OCI-LY1 (cell line): ENCODE data around the gene CARS2.
A peak's percentile ranks its signal among the peaks of the same experiment; 100 is the strongest.

ENCODE experiments used
- H2AFZ ChIP-seq: fragments of 200-600 bp; sonication (generic), shearing (Covaris generic); 2 replicates; pipeline ENCODE4 v1.6.0; 2014; ENCODE audit warnings: antibody characterized with exemption, mild to moderate bottlenecking, low read length
- H3F3A ChIP-seq: fragments of 200-600 bp; sonication (generic), shearing (Covaris generic); 2 replicates; pipeline ENCODE4 v1.6.0; 2014; ENCODE audit warnings: mild to moderate bottlenecking, antibody characterized with exemption, low read length, moderate library complexity; ENCODE audit not compliant: insufficient read depth
- H3K27ac ChIP-seq: fragments of 200-600 bp; sonication (generic); 2 replicates; pipeline ENCODE4 v1.5.1; 2014; ENCODE audit warnings: low read length, mixed run types, mild to moderate bottlenecking, low read depth; ENCODE audit not compliant: poor library complexity, severe bottlenecking
- H3K27me3 ChIP-seq: fragments of 200-600 bp; sonication (generic); 2 replicates; pipeline ENCODE4 v1.6.0; 2014; ENCODE audit warnings: antibody characterized with exemption, mild to moderate bottlenecking, low read length, moderate library complexity; ENCODE audit not compliant: insufficient read depth
- H3K36me3 ChIP-seq: fragments of 200-600 bp; sonication (generic); 2 replicates; pipeline ENCODE4 v1.6.1; 2014; ENCODE audit warnings: mild to moderate bottlenecking, antibody characterized with exemption, low read length, moderate library complexity, mixed read lengths; ENCODE audit not compliant: insufficient read depth
- H3K4me1 ChIP-seq: fragments of 200-600 bp; sonication (generic); 2 replicates; pipeline ENCODE4 v1.5.1; 2014; ENCODE audit warnings: mild to moderate bottlenecking, low read length, moderate library complexity; ENCODE audit not compliant: insufficient read depth, severe bottlenecking
- H3K4me2 ChIP-seq: fragments of 200-600 bp; sonication (generic), shearing (Covaris generic); 2 replicates; pipeline ENCODE4 v1.6.1; 2014; ENCODE audit warnings: low read length
- H3K4me3 ChIP-seq: fragments of 200-600 bp; sonication (generic); 2 replicates; pipeline ENCODE4 v1.5.1; 2014; ENCODE audit warnings: low read length, low read depth, mild to moderate bottlenecking, mixed read lengths; ENCODE audit not compliant: poor library complexity, severe bottlenecking
- H3K79me2 ChIP-seq: fragments of 200-600 bp; shearing (Covaris generic); 2 replicates; pipeline ENCODE4 v1.6.1; 2016; ENCODE audit warnings: mixed run types, low read length, mixed read lengths; ENCODE audit not compliant: insufficient read depth
- H3K9ac ChIP-seq: fragments of 200-600 bp; sonication (generic), shearing (Covaris generic); 2 replicates; pipeline ENCODE4 v1.6.1; 2014; ENCODE audit warnings: mild to moderate bottlenecking, low read length, mixed read lengths
- H3K9me2 ChIP-seq: fragments of 200-600 bp; sonication (generic), shearing (Covaris generic); 2 replicates; pipeline ENCODE4 v1.6.1; 2014; ENCODE audit warnings: low read depth, mild to moderate bottlenecking, low read length, mixed read lengths
- H3K9me3 ChIP-seq: fragments of 200-600 bp; shearing (Covaris generic); 2 replicates; pipeline ENCODE4 v1.6.1; 2014; ENCODE audit warnings: low read length, mixed read lengths
- H4K20me1 ChIP-seq: fragments of 200-600 bp; sonication (generic), shearing (Covaris generic); 2 replicates; pipeline ENCODE4 v1.6.0; 2016; ENCODE audit warnings: mild to moderate bottlenecking, low read length; ENCODE audit not compliant: insufficient read depth
- CTCF ChIP-seq: fragments of 200-600 bp; sonication (generic), shearing (Covaris generic); IDR thresholded peaks from 2 replicates; pipeline ENCODE4 v1.5.1; 2017; ENCODE audit warnings: mild to moderate bottlenecking, antibody characterized with exemption, low read length, moderate library complexity, mixed read lengths
- EZH2 ChIP-seq: fragments of 200-600 bp; sonication (generic), shearing (Covaris generic); IDR thresholded peaks from 2 replicates; pipeline ENCODE4 v1.8.0; 2017; ENCODE audit warnings: borderline replicate concordance, mixed run types, mild to moderate bottlenecking, antibody characterized with exemption, low read length, moderate library complexity, mixed read lengths

Gene CARS2

GRCh38 chr13:110616103-110617101, 89.5 kb downstream of the CARS2 start:
- no peaks in the 10 kb centered on the region for H3F3A ChIP-seq
- no peaks in the 10 kb centered on the region for H3K9me3 ChIP-seq
- H3K4me2 ChIP-seq, result peak overlapping the region; percentile 64
- H3K9ac ChIP-seq, result peak overlapping the region; percentile 82
- peak overlapping the region; percentile 4 for H3K27ac ChIP-seq
- no peaks in the 10 kb centered on the region for H3K9me2 ChIP-seq
- H2AFZ ChIP-seq, result no peak overlapping the region
- no peaks in the 10 kb centered on the region for H3K27me3 ChIP-seq
- peaks cover 24% of the 10 kb centered on the region for H3K4me1 ChIP-seq
- H4K20me1 ChIP-seq, result 0 out of 2 replicates have a peak, but pooled peaks cover 2% of the 10 kb centered on the region
- TF ChIP-seq CTCF (peak; percentile 57), EZH2 (no peak)
- 0 out of 2 replicates have a peak, but pooled peaks cover 4% of the 10 kb centered on the region for H3K36me3 ChIP-seq
- H3K79me2 ChIP-seq, result peaks cover 50% of the 10 kb centered on the region
- H3K4me3 ChIP-seq, result peak overlapping the region; percentile 92

- peak within 1 kb of the TSS; percentile 82 for H3K9ac ChIP-seq
- no peaks in the 10 kb centered on the region for H3F3A ChIP-seq
- H3K4me3 ChIP-seq, result peak within 1 kb of the TSS; percentile 92
- 0 out of 2 replicates have a peak, but pooled peaks cover 4% of the 10 kb centered on the region for H3K36me3 ChIP-seq
- H3K27me3 ChIP-seq, result no peaks in the 10 kb centered on the region
- no peaks in the 10 kb centered on the region for H3K9me3 ChIP-seq
- H3K79me2 ChIP-seq, result peaks cover 42% of the 10 kb centered on the region
- H3K9me2 ChIP-seq, result no peaks in the 10 kb centered on the region
- H3K4me1 ChIP-seq, result peaks cover 24% of the 10 kb centered on the region
- TF ChIP-seq CTCF, result no peak
- 0 out of 2 replicates have a peak, but pooled peaks cover 2% of the 10 kb centered on the region for H4K20me1 ChIP-seq
- peak within 1 kb of the TSS; percentile 64 for H3K4me2 ChIP-seq
- peak within 1 kb of the TSS; percentile 56; the same call in 1 of the 2 replicates for H2AFZ ChIP-seq
- peak within 1 kb of the TSS; percentile 4 for H3K27ac ChIP-seq
Measured at GRCh38 chr13:110615322-110616102, 90.4 kb downstream of the CARS2 start, which contains the start of gene NAXD. NAXD (plus strand) TSS chr13:110615545; CDS start chr13:110615602, 57 bp downstream.

- Histone ChIP-seq H3K27me3 (no peaks in the 10 kb centered on the region), H3K4me2 (peak overlapping the region; percentile 64), H3K9me3 (no peaks in the 10 kb centered on the region), H3K9ac (peak overlapping the region; percentile 82; the same call in 1 of the 2 replicates), H3K36me3 (0 out of 2 replicates have a peak, but pooled peaks cover 4% of the 10 kb centered on the region), H2AFZ (peak overlapping the region; percentile 56; the same call in 1 of the 2 replicates), H3K9me2 (no peaks in the 10 kb centered on the region), H4K20me1 (0 out of 2 replicates have a peak, but pooled peaks cover 2% of the 10 kb centered on the region), H3F3A (no peaks in the 10 kb centered on the region), H3K27ac (no peak overlapping the region), H3K4me1 (peaks cover 24% of the 10 kb centered on the region), H3K79me2 (peaks cover 40% of the 10 kb centered on the region), H3K4me3 (peak overlapping the region; percentile 92)
- no peak for TF ChIP-seq CTCF
- TF ChIP-seq EZH2, result no peak
Measured at GRCh38 chr13:110615005-110615321, 91.0 kb downstream of the CARS2 start.
